ES-I3 (cell line): Measurements from ENCODE around the gene MRPL37.
"Not testable (repeated sequence)": the region's sequence is repeated elsewhere in the genome, so short reads cannot be mapped to it uniquely, and the experiment has no call there.

ENCODE experiments used
- H3K36me3 ChIP-seq: 2 replicates; pipeline ENCODE4 v1.6.1; 2013; ENCODE audit warnings: mild to moderate bottlenecking, low read length, control low read depth, moderate library complexity; ENCODE audit not compliant: insufficient read depth
- H3K4me1 ChIP-seq: 2 replicates; pipeline ENCODE4 v1.6.1; 2013; ENCODE audit warnings: mild to moderate bottlenecking, control low read depth, low read length; ENCODE audit not compliant: insufficient read depth
- H3K9ac ChIP-seq: 2 replicates; pipeline ENCODE4 v1.6.1; 2013; ENCODE audit warnings: low read depth, mild to moderate bottlenecking, low read length, moderate library complexity
- H3K9me3 ChIP-seq: 2 replicates; pipeline ENCODE4 v1.6.1; 2013; ENCODE audit warnings: mild to moderate bottlenecking, low read length, moderate library complexity; ENCODE audit not compliant: control insufficient read depth, insufficient read depth

MRPL37 gene

GRCh38 chr1:54166357-54166756 lies 33.6 kb upstream of the MRPL37 start:
- not testable (repeated sequence) for H3K36me3 ChIP-seq, H3K4me1 ChIP-seq, H3K9ac ChIP-seq, H3K9me3 ChIP-seq

GRCh38 chr1:54167422-54168139 lies 32.4 kb upstream of the MRPL37 start:
- Histone ChIP-seq H3K9me3 (no peaks in the 10 kb centered on the region), H3K9ac (no peak overlapping the region), H3K4me1 (no peaks in the 10 kb centered on the region; the same call in 1 of the 2 replicates), H3K36me3 (no peaks in the 10 kb centered on the region)

- no peaks in the 10 kb centered on the region for H3K9me3 ChIP-seq
- H3K4me1 ChIP-seq: no peaks in the 10 kb centered on the region; the same call in 1 of the 2 replicates
- H3K9ac ChIP-seq: no peak overlapping the region
- no peaks in the 10 kb centered on the region for H3K36me3 ChIP-seq
Observed at GRCh38 chr1:54168206-54168965, 31.6 kb upstream of the MRPL37 start.

GRCh38 chr1:54169068-54169467 lies 30.9 kb upstream of the MRPL37 start:
- Histone ChIP-seq H3K9me3 (no peaks in the 10 kb centered on the region), H3K9ac (no peak overlapping the region), H3K36me3 (no peaks in the 10 kb centered on the region), H3K4me1 (no peaks in the 10 kb centered on the region; the same call in 1 of the 2 replicates)

- Histone ChIP-seq H3K9ac (no peak overlapping the region), H3K36me3 (no peaks in the 10 kb centered on the region), H3K9me3 (no peaks in the 10 kb centered on the region), H3K4me1 (no peaks in the 10 kb centered on the region; the same call in 1 of the 2 replicates)
Observed at GRCh38 chr1:54171016-54171415, 29.0 kb upstream of the MRPL37 start.

GRCh38 chr1:54171606-54172005 lies 28.4 kb upstream of the MRPL37 start:
- no peaks in the 10 kb centered on the region; the same call in 1 of the 2 replicates for H3K4me1 ChIP-seq
- no peak overlapping the region for H3K9ac ChIP-seq
- H3K9me3 ChIP-seq: no peaks in the 10 kb centered on the region
- no peaks in the 10 kb centered on the region for H3K36me3 ChIP-seq

GRCh38 chr1:54172614-54173599 lies 27.1 kb upstream of the MRPL37 start:
- no peaks in the 10 kb centered on the region for H3K36me3 ChIP-seq
- H3K9me3 ChIP-seq: no peaks in the 10 kb centered on the region
- no peaks in the 10 kb centered on the region; the same call in 1 of the 2 replicates for H3K4me1 ChIP-seq
- H3K9ac ChIP-seq: no peak overlapping the region

- Histone ChIP-seq H3K4me1 (no peaks in the 10 kb centered on the region; the same call in 1 of the 2 replicates), H3K36me3 (no peaks in the 10 kb centered on the region), H3K9me3 (no peaks in the 10 kb centered on the region), H3K9ac (no peak overlapping the region)
Observed at GRCh38 chr1:54173681-54174080, 26.3 kb upstream of the MRPL37 start.

GRCh38 chr1:54174106-54174505 lies 25.9 kb upstream of the MRPL37 start:
- H3K9me3 ChIP-seq: no peaks in the 10 kb centered on the region
- H3K9ac ChIP-seq: no peak overlapping the region
- no peaks in the 10 kb centered on the region; the same call in 1 of the 2 replicates for H3K4me1 ChIP-seq
- H3K36me3 ChIP-seq: no peaks in the 10 kb centered on the region

- Histone ChIP-seq H3K4me1 (no peaks in the 10 kb centered on the region; the same call in 1 of the 2 replicates), H3K36me3 (no peaks in the 10 kb centered on the region), H3K9me3 (no peaks in the 10 kb centered on the region; the same call in 1 of the 2 replicates), H3K9ac (no peak overlapping the region)
Observed at GRCh38 chr1:54176621-54177327, 23.2 kb upstream of the MRPL37 start.

- no peaks in the 10 kb centered on the region; the same call in 1 of the 2 replicates for H3K9me3 ChIP-seq
- H3K4me1 ChIP-seq: no peaks in the 10 kb centered on the region
- no peak overlapping the region for H3K9ac ChIP-seq
- H3K36me3 ChIP-seq: no peaks in the 10 kb centered on the region
Observed at GRCh38 chr1:54177726-54178125, 22.2 kb upstream of the MRPL37 start.

- H3K9me3 ChIP-seq: no peaks in the 10 kb centered on the region; the same call in 1 of the 2 replicates
- H3K36me3 ChIP-seq: no peaks in the 10 kb centered on the region
- H3K9ac ChIP-seq: no peak overlapping the region
- H3K4me1 ChIP-seq: no peaks in the 10 kb centered on the region
Observed at GRCh38 chr1:54178296-54179070, 21.5 kb upstream of the MRPL37 start.
